GM12873 (cell line): ENCODE measurements around the gene AMDHD2.

ENCODE experiments used
- CTCF ChIP-seq: IDR thresholded peaks from 2 replicates; pipeline ENCODE4 v1.5.1; 2012; ENCODE audit warnings: low read depth, mild to moderate bottlenecking, moderate library complexity, low read length, control low read depth; ENCODE audit not compliant: insufficient read depth; ENCODE audit errors: missing control alignments

Gene AMDHD2

GRCh38 chr16:2490190-2491105 lies 29.7 kb upstream of the AMDHD2 start:
- no peak for TF ChIP-seq CTCF

GRCh38 chr16:2492292-2492691 lies 27.9 kb upstream of the AMDHD2 start:
- no peak for TF ChIP-seq CTCF

- TF ChIP-seq CTCF = no peak
Measured at GRCh38 chr16:2493605-2494004, 26.6 kb upstream of the AMDHD2 start.

- no peak for TF ChIP-seq CTCF
Measured at GRCh38 chr16:2494616-2495015, 25.6 kb upstream of the AMDHD2 start.

GRCh38 chr16:2495041-2495440 lies 25.1 kb upstream of the AMDHD2 start:
- TF ChIP-seq CTCF = no peak

- no peak for TF ChIP-seq CTCF
Measured at GRCh38 chr16:2496223-2497115, 23.7 kb upstream of the AMDHD2 start.

GRCh38 chr16:2497116-2497630 lies 23.0 kb upstream of the AMDHD2 start:
- no peak for TF ChIP-seq CTCF
